CD14-positive monocyte (primary cell): ENCODE measurements around the gene CCDC69. TPM values are rescaled to one million over a fixed set of nuclear protein-coding genes. Genes with fewer than 3 reads are reported as not detected.

Experiments used
- DNase-seq, 3 donors: peaks; one replicate each; pipeline ENCODE4 v3.0.0-alpha.2; 2011 to 2022
- H2AFZ ChIP-seq: 2 replicates; pipeline ENCODE4 v1.6.0; 2012; ENCODE audit warnings: mild to moderate bottlenecking, low read depth, low read length, inconsistent platforms; ENCODE audit not compliant: insufficient read depth, poor library complexity, severe bottlenecking
- H3K27ac ChIP-seq, 2 donors: 1 replicate in 1 of 2; 2 replicates in 1 of 2; pipeline ENCODE4 v1.5.1; 2012 to 2013; ENCODE audit warnings: low read length in 2 of 2, control low read depth in 1 of 2, inconsistent platforms in 1 of 2, low read depth in 1 of 2, mild to moderate bottlenecking in 1 of 2
- H3K27me3 ChIP-seq, 2 donors: one replicate each; pipeline versions ENCODE4 v1.6.0 to v1.6.1; 2011 to 2013; ENCODE audit warnings: low read length in 2 of 2; ENCODE audit not compliant: control insufficient read depth in 2 of 2, insufficient read depth in 2 of 2
- H3K36me3 ChIP-seq, 2 donors: replicated peaks in 1 of 2; 1 replicate in 1 of 2; 2 replicates in 1 of 2; pipeline versions ENCODE4 v1.5.1 to v1.6.1; 2012 to 2013; ENCODE audit warnings: low read length in 2 of 2, control low read depth in 1 of 2, inconsistent platforms in 1 of 2, mild to moderate bottlenecking in 1 of 2; ENCODE audit not compliant: insufficient read depth in 2 of 2, control insufficient read depth in 1 of 2
- H3K4me1 ChIP-seq, 2 donors: 1 replicate in 1 of 2; 2 replicates in 1 of 2; pipeline versions ENCODE4 v1.5.1 to v1.6.1; 2012 to 2013; ENCODE audit warnings: low read length in 2 of 2, control low read depth in 1 of 2, inconsistent platforms in 1 of 2, mild to moderate bottlenecking in 1 of 2, moderate library complexity in 1 of 2; ENCODE audit not compliant: insufficient read depth in 2 of 2, control insufficient read depth in 1 of 2
- H3K4me2 ChIP-seq: replicated peaks from 2 replicates; pipeline ENCODE3; 2012; ENCODE audit warnings: low read length, moderate library complexity, mild to moderate bottlenecking; ENCODE audit not compliant: poor library complexity, severe bottlenecking; ENCODE audit errors: extremely low read depth
- H3K4me3 ChIP-seq, 3 experiments: fragments of 200-600 bp in 1 of 3; sonication (generic) in 1 of 3; replicated peaks in 1 of 3; 1 replicate in 2 of 3; 2 replicates in 1 of 3; pipeline ENCODE4 v1.5.1; 2011 to 2013; ENCODE audit warnings: low read length in 3 of 3, mild to moderate bottlenecking in 3 of 3, control low read depth in 2 of 3, low read depth in 2 of 3, inconsistent platforms in 1 of 3, moderate library complexity in 1 of 3
- H3K79me2 ChIP-seq: 2 replicates; pipeline ENCODE4 v1.6.0; 2012; ENCODE audit warnings: mild to moderate bottlenecking, control low read depth, inconsistent platforms, low read length, moderate library complexity; ENCODE audit not compliant: insufficient read depth
- H3K9ac ChIP-seq: 2 replicates; pipeline ENCODE4 v1.6.0; 2017; ENCODE audit warnings: low read length, mild to moderate bottlenecking; ENCODE audit not compliant: insufficient read depth, poor library complexity, severe bottlenecking
- H3K9me3 ChIP-seq, 2 donors: replicated peaks in 1 of 2; 1 replicate in 1 of 2; 2 replicates in 1 of 2; pipeline versions ENCODE4 v1.5.1 to v1.6.1; 2012 to 2013; ENCODE audit warnings: low read length in 2 of 2, control low read depth in 1 of 2; ENCODE audit not compliant: control insufficient read depth in 1 of 2, insufficient read depth in 1 of 2
- H4K20me1 ChIP-seq: 2 replicates; pipeline ENCODE4 v1.6.0; 2012; ENCODE audit warnings: mild to moderate bottlenecking, low read length, control low read depth, moderate library complexity; ENCODE audit not compliant: insufficient read depth
- H3K27ac Mint-ChIP-seq, 7 donors: one replicate each; pipeline ENCODE4 v1.8.0; 2020; ENCODE audit warnings: mild to moderate bottlenecking in 7 of 7, mixed read lengths in 7 of 7, moderate library complexity in 6 of 7, inconsistent platforms in 2 of 7
- H3K27me3 Mint-ChIP-seq, 3 donors: one replicate each; pipeline ENCODE4 v1.8.0; 2021 to 2022; ENCODE audit warnings: low read depth in 3 of 3, mild to moderate bottlenecking in 3 of 3, mixed read lengths in 3 of 3, moderate library complexity in 3 of 3, inconsistent platforms in 1 of 3
- H3K36me3 Mint-ChIP-seq, 2 donors: one replicate each; pipeline ENCODE4 v1.8.0; 2020; ENCODE audit warnings: mixed read lengths in 2 of 2, inconsistent platforms in 1 of 2, mild to moderate bottlenecking in 1 of 2
- H3K4me1 Mint-ChIP-seq: one replicate; pipeline ENCODE4 v1.8.0; 2020; ENCODE audit warnings: mild to moderate bottlenecking, mixed read lengths
- H3K4me3 Mint-ChIP-seq, 2 donors: one replicate each; pipeline ENCODE4 v1.8.0; 2020; ENCODE audit warnings: mild to moderate bottlenecking in 2 of 2, mixed read lengths in 2 of 2, moderate library complexity in 1 of 2
- H3K9me3 Mint-ChIP-seq, 7 donors: one replicate each; pipeline ENCODE4 v1.8.0; 2020 to 2022; ENCODE audit warnings: mixed read lengths in 7 of 7, mild to moderate bottlenecking in 6 of 7, moderate library complexity in 6 of 7, inconsistent platforms in 2 of 7
- WGBS: methylation state at CpG from one replicate; pipeline ENCODE4 v1.1.5; 2013; ENCODE audit warnings: missing lambda C conversion rate; ENCODE audit not compliant: insufficient coverage; 5-methylcytosine and 5-hydroxymethylcytosine counted together
- intact Hi-C, 2 donors: fragments of 100-400 bp; cut with micrococcal nuclease; formaldehyde crosslinking; loops; one replicate each; pipeline versions ENCODE4 v1.15.0 to v1.15.1; 2023
- polyA plus RNA-seq, 3 donors: library from polyadenylated mRNA; depleted of rRNA in 1 of 3; unstranded in 2 of 3; stranded (reverse) in 1 of 3; fragments of 300-500 nt in 2 of 3; fragments of >200 nt in 1 of 3; fragmentation: Illumina TruSeq in 2 of 3; gene quantifications; 1 replicate in 2 of 3; 2 replicates in 1 of 3; pipeline ENCODE4 v1.2.3, GENCODE V29; 2012 to 2021
- TF ChIP-seq, protein P1 (sequence below): fragments of 200-600 bp; IDR thresholded peaks from one replicate; pipeline ENCODE4 v1.8.0; 2022; ENCODE audit warnings: antibody characterized with exemption, mild to moderate bottlenecking

Gene CCDC69
- polyA plus RNA-seq, 3 donors: 68.4 to 176 (median 84.1) TPM

GRCh38 chr5:151192626-151193025, 31.3 kb downstream of the CCDC69 start:
- Histone ChIP-seq H3K9me3 (peaks cover 0 to 8% of the 10 kb centered on the region in 2 donors), H3K79me2 (peaks cover 45% of the 10 kb centered on the region), H3K27ac (no peak overlapping the region), H2AFZ (no peak overlapping the region), H3K4me3 (no peak overlapping the region), H4K20me1 (peaks cover 45% of the 10 kb centered on the region), H3K4me1 (peaks cover 27 to 29% of the 10 kb centered on the region in 2 donors), H3K36me3 (peaks cover 49 to 77% of the 10 kb centered on the region in 2 donors), H3K4me2 (no peak overlapping the region), H3K9ac (no peak overlapping the region), H3K27me3 (no peaks in the 10 kb centered on the region)
- intact Hi-C loops: no loop called here
- Mint-ChIP-seq H3K36me3 (peaks cover 71 to 91% of the 10 kb centered on the region in 2 donors), H3K4me3 (no peak overlapping the region), H3K4me1 (peaks cover 49% of the 10 kb centered on the region), H3K27me3 (peaks cover 0 to 4% (median 0%) of the 10 kb centered on the region in 3 donors), H3K27ac (no peak overlapping the region), H3K9me3 (peaks cover 5 to 22% (median 12%) of the 10 kb centered on the region in 7 donors)
- TF ChIP-seq, protein P1, sequence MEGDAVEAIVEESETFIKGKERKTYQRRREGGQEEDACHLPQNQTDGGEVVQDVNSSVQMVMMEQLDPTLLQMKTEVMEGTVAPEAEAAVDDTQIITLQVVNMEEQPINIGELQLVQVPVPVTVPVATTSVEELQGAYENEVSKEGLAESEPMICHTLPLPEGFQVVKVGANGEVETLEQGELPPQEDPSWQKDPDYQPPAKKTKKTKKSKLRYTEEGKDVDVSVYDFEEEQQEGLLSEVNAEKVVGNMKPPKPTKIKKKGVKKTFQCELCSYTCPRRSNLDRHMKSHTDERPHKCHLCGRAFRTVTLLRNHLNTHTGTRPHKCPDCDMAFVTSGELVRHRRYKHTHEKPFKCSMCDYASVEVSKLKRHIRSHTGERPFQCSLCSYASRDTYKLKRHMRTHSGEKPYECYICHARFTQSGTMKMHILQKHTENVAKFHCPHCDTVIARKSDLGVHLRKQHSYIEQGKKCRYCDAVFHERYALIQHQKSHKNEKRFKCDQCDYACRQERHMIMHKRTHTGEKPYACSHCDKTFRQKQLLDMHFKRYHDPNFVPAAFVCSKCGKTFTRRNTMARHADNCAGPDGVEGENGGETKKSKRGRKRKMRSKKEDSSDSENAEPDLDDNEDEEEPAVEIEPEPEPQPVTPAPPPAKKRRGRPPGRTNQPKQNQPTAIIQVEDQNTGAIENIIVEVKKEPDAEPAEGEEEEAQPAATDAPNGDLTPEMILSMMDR: no peak
- no peak for DNase-seq

GRCh38 chr5:151191661-151192060, 32.2 kb downstream of the CCDC69 start:
- WGBS: 100% methylated on average over 1 of the region's 1 CpG
- peaks cover 71 to 91% of the 10 kb centered on the region in 2 donors for H3K36me3 Mint-ChIP-seq

More at GRCh38 chr5:151191661-151192060, 32.2 kb downstream of the CCDC69 start:
- H3K9ac ChIP-seq: no peak overlapping the region
- peaks cover 45% of the 10 kb centered on the region for H3K79me2 ChIP-seq
- no peak overlapping the region for H2AFZ ChIP-seq
- Mint-ChIP-seq H3K9me3 (peaks cover 5 to 22% (median 12%) of the 10 kb centered on the region in 7 donors), H3K4me3 (no peak overlapping the region), H3K27ac (peak overlapping the region in 2 of 7 donors; percentile 0 to 3), H3K27me3 (peaks cover 0 to 4% (median 0%) of the 10 kb centered on the region in 3 donors), H3K4me1 (peaks cover 40% of the 10 kb centered on the region)
- peaks cover 19% of the 10 kb centered on the region in 2 donors for H3K4me1 ChIP-seq
- no peak overlapping the region for H3K4me3 ChIP-seq
- H3K36me3 ChIP-seq: peaks cover 55 to 77% of the 10 kb centered on the region in 2 donors
- no peaks in the 10 kb centered on the region for H3K27me3 ChIP-seq
- no peak overlapping the region for H3K4me2 ChIP-seq
- no peak for DNase-seq
- no peak overlapping the region for H3K27ac ChIP-seq
- intact Hi-C loops: no loop called here
- TF ChIP-seq, protein P1: no peak
- peaks cover 0 to 8% of the 10 kb centered on the region in 2 donors for H3K9me3 ChIP-seq
- H4K20me1 ChIP-seq: peaks cover 55% of the 10 kb centered on the region
